NCI-H2081 treated with DMSO at 0.1 percent for 48 hours (cell line): Measurements from ENCODE around the gene SETBP1.

Experiments used
- DNase-seq: peaks from one replicate; lab custom pipeline; 2025; lab: John Stamatoyannopoulos, UW

SETBP1 gene

GRCh38 chr18:44938720-44939665, 258.3 kb downstream of the SETBP1 start:
- DNase-seq: peak; percentile 80

- no peak for DNase-seq
Measured at GRCh38 chr18:44941516-44941915, 260.8 kb downstream of the SETBP1 start.

- DNase-seq: no peak
Measured at GRCh38 chr18:44942073-44942472, 261.4 kb downstream of the SETBP1 start.

- DNase-seq: no peak
Measured at GRCh38 chr18:44943311-44943881, 262.7 kb downstream of the SETBP1 start.

GRCh38 chr18:44944461-44944860, 263.8 kb downstream of the SETBP1 start:
- no peak for DNase-seq

GRCh38 chr18:44945888-44946401, 265.3 kb downstream of the SETBP1 start:
- peak; percentile 88 for DNase-seq

GRCh38 chr18:44946529-44947113, 265.9 kb downstream of the SETBP1 start:
- DNase-seq: peak; percentile 88

GRCh38 chr18:44949967-44950366, 269.3 kb downstream of the SETBP1 start:
- DNase-seq: no peak

GRCh38 chr18:44950685-44951195, 270.1 kb downstream of the SETBP1 start:
- DNase-seq: no peak

- no peak for DNase-seq
Measured at GRCh38 chr18:44951748-44952147, 271.1 kb downstream of the SETBP1 start.

- DNase-seq: no peak
Measured at GRCh38 chr18:44954257-44954656, 273.6 kb downstream of the SETBP1 start.

GRCh38 chr18:44955825-44956224, 275.1 kb downstream of the SETBP1 start:
- no peak for DNase-seq

- DNase-seq: no peak
Measured at GRCh38 chr18:44957025-44957424, 276.3 kb downstream of the SETBP1 start.

GRCh38 chr18:44957461-44957860, 276.8 kb downstream of the SETBP1 start:
- no peak for DNase-seq

- no peak for DNase-seq
Measured at GRCh38 chr18:44958040-44958439, 277.4 kb downstream of the SETBP1 start.

GRCh38 chr18:44958455-44958854, 277.8 kb downstream of the SETBP1 start:
- DNase-seq: no peak

- DNase-seq: no peak
Measured at GRCh38 chr18:44959013-44959412, 278.3 kb downstream of the SETBP1 start.

- DNase-seq: no peak
Measured at GRCh38 chr18:44960580-44960979, 279.9 kb downstream of the SETBP1 start.

- no peak for DNase-seq
Measured at GRCh38 chr18:44961288-44961995, 280.8 kb downstream of the SETBP1 start.

GRCh38 chr18:44967599-44967998, 286.9 kb downstream of the SETBP1 start:
- DNase-seq: no peak

- no peak for DNase-seq
Measured at GRCh38 chr18:44968336-44968735, 287.6 kb downstream of the SETBP1 start.

GRCh38 chr18:44969214-44969795, 288.6 kb downstream of the SETBP1 start:
- no peak for DNase-seq
